ENCODE data around the gene TTC5.

GRCh38 chr14:20341646-20342045 lies 35.9 kb upstream of the TTC5 start:
- TF ChIP-seq CTCF (conservative IDR thresholded peaks at IDR 0.05; ENCODE audit: low read length) (no peak), EZH2phosphoT487 (IDR thresholded peaks at IDR 0.05; ENCODE audit: borderline replicate concordance, low read depth, low read length) (no peak)
